ENCODE measurements around the gene KLHL35. TPM values are rescaled to one million over a fixed set of nuclear protein-coding genes. Genes with fewer than 3 reads are reported as not detected.

KLHL35 gene
- total and polyA plus RNA-seq, 2 experiments from 2014 or later = 0.10 to 0.28 TPM

DNA sequence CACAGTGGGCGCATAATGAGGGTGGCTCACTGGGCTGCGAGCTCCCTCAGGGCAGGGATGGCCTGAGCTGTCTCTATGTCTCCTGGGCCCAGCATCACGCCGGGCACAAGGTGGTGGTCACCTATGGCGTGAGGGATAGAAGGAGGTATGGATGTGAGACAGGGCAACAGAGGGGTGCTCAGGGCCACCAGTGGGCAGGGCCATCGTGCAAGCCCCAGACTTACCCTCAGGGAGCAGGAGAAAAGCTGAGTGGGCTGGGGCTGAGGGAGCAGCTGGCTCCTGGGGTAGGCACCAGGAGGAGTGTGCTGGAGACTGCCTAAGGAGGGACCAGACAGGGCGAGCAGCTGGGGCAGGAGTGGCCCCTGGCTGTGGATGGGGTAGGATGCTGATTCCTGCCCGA is 34.3 kb upstream of the KLHL35 start:
- Mint-ChIP-seq H3K4me3 (no peak overlapping the region), H3K9me3 (no peaks in the 10 kb centered on the region), H3K4me1 (peaks cover 45% of the 10 kb centered on the region), H3K27me3 (ENCODE audit: insufficient read depth, low read depth, poor library complexity) (peaks cover 8% of the 10 kb centered on the region), H3K27ac (no peak overlapping the region), H3K36me3 (ENCODE audit: low read depth) (no peaks in the 10 kb centered on the region)
- Histone ChIP-seq H3K4me1 (ENCODE audit: insufficient read depth) (no peaks in the 10 kb centered on the region; the same call in 1 of the 2 replicates), H2AFZ (no peak overlapping the region), H4K20me1 (replicated peaks; ENCODE audit: insufficient read depth) (no peaks in the 10 kb centered on the region), H3K27ac (ENCODE audit: low read depth) (no peak overlapping the region), H3K9me2 (ENCODE audit: insufficient read depth) (no peaks in the 10 kb centered on the region), H3K27me3 (ENCODE audit: insufficient read depth) (no peaks in the 10 kb centered on the region), H3K4me2 (no peak overlapping the region), H3K4me3 (no peak overlapping the region), H3F3A (replicated peaks; ENCODE audit: low read depth) (no peaks in the 10 kb centered on the region), H3K79me2 (replicated peaks; ENCODE audit: insufficient read depth) (no peaks in the 10 kb centered on the region), H3K36me3 (ENCODE audit: insufficient read depth) (no peaks in the 10 kb centered on the region)
- TF ChIP-seq ZNF114 (CRISPR knock-in tag; IDR thresholded peaks at IDR 0.05) = no peak
- TF ChIP-seq, protein P1, sequence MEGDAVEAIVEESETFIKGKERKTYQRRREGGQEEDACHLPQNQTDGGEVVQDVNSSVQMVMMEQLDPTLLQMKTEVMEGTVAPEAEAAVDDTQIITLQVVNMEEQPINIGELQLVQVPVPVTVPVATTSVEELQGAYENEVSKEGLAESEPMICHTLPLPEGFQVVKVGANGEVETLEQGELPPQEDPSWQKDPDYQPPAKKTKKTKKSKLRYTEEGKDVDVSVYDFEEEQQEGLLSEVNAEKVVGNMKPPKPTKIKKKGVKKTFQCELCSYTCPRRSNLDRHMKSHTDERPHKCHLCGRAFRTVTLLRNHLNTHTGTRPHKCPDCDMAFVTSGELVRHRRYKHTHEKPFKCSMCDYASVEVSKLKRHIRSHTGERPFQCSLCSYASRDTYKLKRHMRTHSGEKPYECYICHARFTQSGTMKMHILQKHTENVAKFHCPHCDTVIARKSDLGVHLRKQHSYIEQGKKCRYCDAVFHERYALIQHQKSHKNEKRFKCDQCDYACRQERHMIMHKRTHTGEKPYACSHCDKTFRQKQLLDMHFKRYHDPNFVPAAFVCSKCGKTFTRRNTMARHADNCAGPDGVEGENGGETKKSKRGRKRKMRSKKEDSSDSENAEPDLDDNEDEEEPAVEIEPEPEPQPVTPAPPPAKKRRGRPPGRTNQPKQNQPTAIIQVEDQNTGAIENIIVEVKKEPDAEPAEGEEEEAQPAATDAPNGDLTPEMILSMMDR (conservative IDR thresholded peaks at IDR 0.05; ENCODE audit: low read depth in 2 of 2) = no peak
- no peak for TF ChIP-seq NANOG (IDR thresholded peaks at IDR 0.05; ENCODE audit: borderline replicate concordance)
- TF ChIP-seq POLR2AphosphoS5 (IDR thresholded peaks at IDR 0.05; ENCODE audit: low read depth) = no peak
- no peak for TF ChIP-seq STAT1 (IDR thresholded peaks at IDR 0.05; ENCODE audit: unreplicated experiment)
- DNase-seq (ENCODE audit: low spot score) (no peak), ATAC-seq (no peak)

DNA sequence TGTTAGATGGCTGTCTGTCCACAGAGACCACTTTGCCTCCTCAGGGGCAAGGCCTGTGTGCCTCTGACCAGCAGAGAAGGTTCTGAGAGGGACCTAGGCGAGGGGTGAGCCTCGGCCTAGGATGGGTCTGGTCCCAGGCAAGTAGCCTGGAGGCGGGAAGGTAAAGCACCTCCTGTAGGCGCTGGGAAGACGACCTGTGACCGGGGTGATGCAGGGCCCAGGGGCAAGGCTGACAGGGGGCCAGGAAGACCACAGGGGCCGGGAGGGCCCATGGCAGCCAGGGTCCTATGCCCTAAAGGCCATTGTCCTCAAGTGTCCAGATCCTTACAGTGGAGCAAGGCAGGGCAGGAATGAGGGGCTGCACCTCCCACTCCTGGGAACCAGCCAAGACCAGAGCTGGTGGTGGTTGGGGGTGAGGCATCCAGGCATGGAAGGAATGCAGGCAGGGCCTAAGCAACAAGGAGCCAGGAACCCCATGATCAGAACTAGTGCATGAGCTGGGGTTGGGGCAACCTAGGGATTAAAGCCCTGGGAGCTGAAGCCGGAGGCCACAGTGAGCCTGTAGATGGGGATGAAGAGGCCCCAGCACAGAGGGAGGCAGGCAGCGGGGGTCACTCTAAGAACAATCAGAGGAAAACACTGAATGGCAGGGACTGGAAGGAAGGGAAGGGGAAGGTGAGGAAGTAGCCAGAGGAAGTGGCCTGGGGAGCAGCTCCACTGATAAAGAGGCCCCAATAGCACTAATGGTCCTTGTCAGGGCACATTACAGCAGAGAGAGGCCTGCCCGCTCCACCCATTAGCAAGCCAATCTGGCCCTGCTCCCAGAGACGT is 32.9 kb upstream of the KLHL35 start:
- Histone ChIP-seq H3K4me3 (no peak overlapping the region), H3K4me2 (no peak overlapping the region), H3K36me3 (ENCODE audit: insufficient read depth) (no peaks in the 10 kb centered on the region), H3K27me3 (ENCODE audit: insufficient read depth) (no peaks in the 10 kb centered on the region), H3F3A (replicated peaks; ENCODE audit: low read depth) (no peaks in the 10 kb centered on the region), H3K9me2 (ENCODE audit: insufficient read depth) (no peaks in the 10 kb centered on the region), H3K79me2 (replicated peaks; ENCODE audit: insufficient read depth) (no peaks in the 10 kb centered on the region), H3K4me1 (ENCODE audit: insufficient read depth) (no peaks in the 10 kb centered on the region; the same call in 1 of the 2 replicates), H2AFZ (no peak overlapping the region), H3K27ac (ENCODE audit: low read depth) (no peak overlapping the region), H4K20me1 (replicated peaks; ENCODE audit: insufficient read depth) (no peaks in the 10 kb centered on the region)
- no peak overlapping the region for H3K4me3 Mint-ChIP-seq
- DNase-seq (ENCODE audit: low spot score) (peak; percentile 32), ATAC-seq (peak; percentile 38)
- no peak overlapping the region for H3K27ac Mint-ChIP-seq
- H3K4me1 Mint-ChIP-seq = peaks cover 52% of the 10 kb centered on the region
- H3K27me3 Mint-ChIP-seq (ENCODE audit: insufficient read depth, low read depth, poor library complexity) = peaks cover 8% of the 10 kb centered on the region
- H3K9me3 Mint-ChIP-seq = no peaks in the 10 kb centered on the region
- TF ChIP-seq CREB1 (CRISPR knock-in tag; IDR thresholded peaks at IDR 0.05; ENCODE audit: low read depth) (no peak), NANOG (IDR thresholded peaks at IDR 0.05; ENCODE audit: borderline replicate concordance) (no peak), POLR2AphosphoS5 (IDR thresholded peaks at IDR 0.05; ENCODE audit: low read depth) (no peak), ZNF331 (CRISPR knock-in tag; IDR thresholded peaks at IDR 0.05; ENCODE audit: low read depth) (no peak), EZH2 (IDR thresholded peaks at IDR 0.05; ENCODE audit: low read depth, unreplicated experiment) (no peak), JUNB (IDR thresholded peaks at IDR 0.05; ENCODE audit: unreplicated experiment) (no peak)
- TF ChIP-seq, protein P2, sequence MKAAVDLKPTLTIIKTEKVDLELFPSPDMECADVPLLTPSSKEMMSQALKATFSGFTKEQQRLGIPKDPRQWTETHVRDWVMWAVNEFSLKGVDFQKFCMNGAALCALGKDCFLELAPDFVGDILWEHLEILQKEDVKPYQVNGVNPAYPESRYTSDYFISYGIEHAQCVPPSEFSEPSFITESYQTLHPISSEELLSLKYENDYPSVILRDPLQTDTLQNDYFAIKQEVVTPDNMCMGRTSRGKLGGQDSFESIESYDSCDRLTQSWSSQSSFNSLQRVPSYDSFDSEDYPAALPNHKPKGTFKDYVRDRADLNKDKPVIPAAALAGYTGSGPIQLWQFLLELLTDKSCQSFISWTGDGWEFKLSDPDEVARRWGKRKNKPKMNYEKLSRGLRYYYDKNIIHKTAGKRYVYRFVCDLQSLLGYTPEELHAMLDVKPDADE (IDR thresholded peaks at IDR 0.05) = no peak
- no peaks in the 10 kb centered on the region for H3K36me3 Mint-ChIP-seq (ENCODE audit: low read depth)

Measured in GM23338 (cell line).